ENCODE data around the gene PADI1. TPM values are rescaled to one million over a fixed set of nuclear protein-coding genes. Genes with fewer than 3 reads are reported as not detected.

PADI1 gene
- total RNA-seq, 1 experiment from 2014 or later: 0.24 TPM

- Histone ChIP-seq H3T11ph (ENCODE audit: low read length) (no peak overlapping the region), H3K4me1 (ENCODE audit: insufficient read depth, low read length) (no peaks in the 10 kb centered on the region), H3K23ac (ENCODE audit: insufficient read length, low read depth, low read length) (no peak overlapping the region), H2BK5ac (ENCODE audit: insufficient read length, low read length) (no peak overlapping the region), H3K4ac (ENCODE audit: low read depth, low read length) (no peak overlapping the region), H3K4me2 (ENCODE audit: insufficient read depth, insufficient read length, low read length) (no peak overlapping the region), H3K14ac (ENCODE audit: insufficient read depth, low read length) (no peak overlapping the region), H2BK15ac (ENCODE audit: low read depth, low read length) (no peak overlapping the region), H4K20me1 (ENCODE audit: control insufficient read depth, insufficient read depth, insufficient read length) (no peaks in the 10 kb centered on the region), H2BK20ac (ENCODE audit: low read depth, low read length, poor library complexity, severe bottlenecking) (no peak overlapping the region), H4K8ac (replicated peaks; ENCODE audit: insufficient read length, low read depth, low read length) (no peak overlapping the region), H3K27ac (ENCODE audit: insufficient read length, low read depth, low read length) (no peak overlapping the region), H4K5ac (ENCODE audit: insufficient read length, low read depth, low read length) (no peak overlapping the region), H3K23me2 (ENCODE audit: insufficient read length, low read depth, low read length, poor library complexity, severe bottlenecking) (no peaks in the 10 kb centered on the region), H2AFZ (ENCODE audit: low read length) (no peak overlapping the region), H3K27me3 (ENCODE audit: insufficient read depth, low read length) (no peaks in the 10 kb centered on the region), H3K79me1 (ENCODE audit: insufficient read depth, low read depth, low read length, poor library complexity, severe bottlenecking) (no peaks in the 10 kb centered on the region), H3K18ac (ENCODE audit: insufficient read length, low read depth, low read length) (no peak overlapping the region), H3K79me2 (ENCODE audit: insufficient read depth, low read length) (no peaks in the 10 kb centered on the region), H3K9ac (ENCODE audit: extremely low read depth, insufficient read length, low read length) (no peak overlapping the region), H2AK5ac (ENCODE audit: insufficient read length, low read length) (no peak overlapping the region), H4K91ac (ENCODE audit: insufficient read length, low read depth, low read length) (no peak overlapping the region), H3K9me3 (ENCODE audit: control insufficient read depth, low read depth, low read length) (no peaks in the 10 kb centered on the region), H3K56ac (ENCODE audit: insufficient read length, low read depth, low read length) (no peak overlapping the region), H2BK12ac (ENCODE audit: insufficient read length, low read depth, low read length) (no peak overlapping the region), H2BK120ac (ENCODE audit: low read depth, low read length, poor library complexity, severe bottlenecking) (no peak overlapping the region)
- WGBS (ENCODE audit: extremely low coverage, insufficient read length, low lambda C conversion rate): no CpG with 5 or more reads among the region's 3 CpGs
- DNase-seq: no peak
- no peaks in the 10 kb centered on the region for H3K27me3 Mint-ChIP-seq (ENCODE audit: low read depth)
- no peak overlapping the region for H3K27ac Mint-ChIP-seq
- H3K4me3 Mint-ChIP-seq: no peak overlapping the region
- H3K9me3 Mint-ChIP-seq: no peaks in the 10 kb centered on the region
- H3K4me1 Mint-ChIP-seq: peaks cover 5 to 8% of the 10 kb centered on the region in 2 experiments; a peak in 2 of 4 replicates
- TF ChIP-seq CTCF (conservative IDR thresholded peaks at IDR 0.05): no peak
- H3K36me3 Mint-ChIP-seq (ENCODE audit: insufficient read depth in 1 of 3, low read depth in 3 of 3): no peaks in the 10 kb centered on the region
These were observed 85.6 kb downstream of the PADI1 start for GRCh38 chr1:17290553-17290952.

Data from H9 (cell line).